ENCODE data around the gene EXTL2. TPM values are rescaled to one million over a fixed set of nuclear protein-coding genes. Genes with fewer than 3 reads are reported as not detected.
A peak's percentile ranks its signal among the peaks of the same experiment; 100 is the strongest.

Gene EXTL2
- total RNA-seq, 6 experiments from 2014 or later: 5.2 to 8.7 (median 7.4) TPM

DNA sequence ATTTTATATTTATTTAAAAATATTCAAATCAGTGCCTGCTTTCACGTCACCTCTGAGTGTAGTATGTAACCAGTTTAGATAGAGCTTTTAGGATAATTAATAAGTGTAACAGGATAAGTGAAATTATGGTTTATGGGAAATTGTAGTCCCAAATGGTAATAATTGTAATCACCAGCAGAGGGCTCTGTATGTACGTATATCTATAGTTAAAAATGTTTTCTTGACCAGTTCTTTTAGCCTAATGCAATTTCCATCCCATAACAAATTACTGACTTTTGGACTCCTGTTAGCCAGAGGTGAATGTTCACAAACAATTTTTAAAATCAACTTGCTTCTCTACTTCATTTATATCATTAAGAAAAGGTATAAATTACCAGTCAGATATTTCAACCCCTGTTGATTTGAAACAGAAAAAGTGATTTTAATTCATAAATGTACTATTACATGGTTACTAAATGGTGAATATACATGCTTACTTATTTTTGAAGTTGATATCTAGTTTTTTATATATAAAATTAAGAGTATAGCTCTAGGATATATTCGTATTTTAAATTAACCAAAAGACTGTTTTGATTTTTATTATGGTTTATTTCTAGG is 26.6 kb upstream of the EXTL2 start:
- TF ChIP-seq CTCF (IDR thresholded peaks at IDR 0.05): peak; percentile 67 to 75 (median 74)
- TF ChIP-seq POLR2A (IDR thresholded peaks at IDR 0.05): no peak
- ATAC-seq (peak; percentile 77 to 88 (median 86)), DNase-seq (no peak)
- intact Hi-C loops (cut with DNase I): no loop called here
- Histone ChIP-seq H3K27ac (no peak overlapping the region), H3K4me1 (peaks cover 0 to 4% (median 0%) of the 10 kb centered on the region in 4 donors), H3K9me3 (no peaks in the 10 kb centered on the region), H3K4me3 (no peak overlapping the region), H3K27me3 (no peaks in the 10 kb centered on the region), H3K36me3 (peaks cover 0 to 17% (median 5%) of the 10 kb centered on the region in 4 donors)
- WGBS (ENCODE audit: insufficient coverage, low coverage, low lambda C conversion rate, missing lambda C conversion rate): 34% methylated on average over 3 of the region's 3 CpGs

- TF ChIP-seq CTCF (IDR thresholded peaks at IDR 0.05): no peak
- no peak overlapping the region for H3K27ac ChIP-seq
- H3K4me1 ChIP-seq: no peaks in the 10 kb centered on the region
- ATAC-seq (no peak), DNase-seq (no peak)
- H3K27me3 ChIP-seq: no peaks in the 10 kb centered on the region
- H3K9me3 ChIP-seq: no peaks in the 10 kb centered on the region
- peaks cover 0 to 53% (median 10%) of the 10 kb centered on the region in 4 donors for H3K36me3 ChIP-seq
- intact Hi-C loops (cut with DNase I): no loop called here
- no peak overlapping the region for H3K4me3 ChIP-seq
Observed at GRCh38 chr1:100912019-100912418, 17.4 kb upstream of the EXTL2 start.

DNA sequence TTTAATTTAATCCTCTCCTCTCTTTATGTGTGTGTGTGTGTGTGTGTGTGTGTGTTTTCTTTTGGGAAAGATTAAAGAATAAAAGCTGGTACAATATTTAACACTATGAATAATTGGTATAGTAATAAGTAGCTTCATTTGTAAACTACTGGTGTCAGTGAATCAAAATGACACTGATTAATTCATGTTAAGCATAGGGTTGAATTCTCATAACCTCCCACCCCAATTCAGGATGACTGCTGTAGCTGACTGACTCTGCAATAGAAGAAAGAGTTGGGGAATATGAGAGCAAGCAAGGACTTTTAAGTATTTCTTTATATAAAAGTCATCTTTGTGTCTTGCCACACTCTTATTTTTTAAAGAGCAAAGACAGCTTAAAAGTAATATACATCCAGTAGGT is 14.4 kb upstream of the EXTL2 start:
- Histone ChIP-seq H3K27ac (no peak overlapping the region), H3K27me3 (no peaks in the 10 kb centered on the region), H3K36me3 (peaks cover 0 to 62% (median 10%) of the 10 kb centered on the region in 4 donors), H3K4me1 (no peaks in the 10 kb centered on the region), H3K4me3 (no peak overlapping the region), H3K9me3 (no peaks in the 10 kb centered on the region)
- ATAC-seq: no peak
- no peak for TF ChIP-seq CTCF (IDR thresholded peaks at IDR 0.05)
- TF ChIP-seq POLR2A (IDR thresholded peaks at IDR 0.05): no peak
- intact Hi-C loops (cut with DNase I): no loop called here
- no peak for DNase-seq

GRCh38 chr1:100907887-100908286 is 13.2 kb upstream of the EXTL2 start:
- H3K4me3 ChIP-seq: no peak overlapping the region
- no peak for DNase-seq

More at GRCh38 chr1:100907887-100908286, 13.2 kb upstream of the EXTL2 start:
- peaks cover 0 to 51% (median 10%) of the 10 kb centered on the region in 4 donors for H3K36me3 ChIP-seq
- H3K9me3 ChIP-seq: no peaks in the 10 kb centered on the region
- intact Hi-C loops (cut with DNase I): no loop called here
- TF ChIP-seq POLR2A (IDR thresholded peaks at IDR 0.05) (no peak), CTCF (IDR thresholded peaks at IDR 0.05) (no peak)
- no peaks in the 10 kb centered on the region for H3K27me3 ChIP-seq
- ATAC-seq: no peak
- no peak overlapping the region for H3K27ac ChIP-seq
- no peaks in the 10 kb centered on the region for H3K4me1 ChIP-seq
- 64% methylated on average over 1 of the region's 1 CpG for WGBS (ENCODE audit: insufficient coverage, low coverage, low lambda C conversion rate, missing lambda C conversion rate)

All from right lobe of liver (tissue), 6 donors.